PC-9 (cell line): Measurements from ENCODE around the gene PDE6G. TPM values are rescaled to one million over a fixed set of nuclear protein-coding genes. Genes with fewer than 3 reads are reported as not detected.

Experiments used
- BruUV-seq: library from RNA; stranded (reverse); fragments of 400-500 nt; replicated peaks from 2 replicates; lab custom pipeline; 2021; lab: Mats Ljungman, UMichigan
- CTCF ChIA-PET: fragments of 300-600 bp; sonication (Branson Sonifier 250); formaldehyde crosslinking; loops from one replicate; lab custom pipeline; 2022; ENCODE audit warnings: antibody characterized with exemption; lab: Charles Lee
- POLR2A ChIA-PET: fragments of 300-600 bp; sonication (Branson Sonifier 250); formaldehyde crosslinking; loops from one replicate; lab custom pipeline; 2022; ENCODE audit warnings: antibody characterized with exemption; ENCODE audit not compliant: unreplicated experiment; lab: Charles Lee
- DNase-seq, 2 experiments: peaks; one replicate each; pipeline versions ENCODE4 v3.0.0 to v3.0.0-alpha.2; 2015 to 2022; ENCODE audit warnings: mixed read lengths in 1 of 2
- H2AFZ ChIP-seq: fragments of 200-600 bp; sonication (generic); 2 replicates; pipeline ENCODE4 v1.8.1; 2017; ENCODE audit warnings: antibody characterized with exemption
- H3F3A ChIP-seq: fragments of 200-600 bp; sonication (generic); 2 replicates; pipeline ENCODE4 v1.8.1; 2017; ENCODE audit warnings: antibody characterized with exemption, mild to moderate bottlenecking, low read depth; ENCODE audit not compliant: insufficient read depth
- H3K27ac ChIP-seq: fragments of 200-600 bp; sonication (generic); 2 replicates; pipeline ENCODE4 v1.6.1; 2016; ENCODE audit warnings: mixed run types
- H3K27me3 ChIP-seq: fragments of 200-600 bp; sonication (generic); 2 replicates; pipeline ENCODE4 v1.6.1; 2016; ENCODE audit warnings: low read depth, mixed run types; ENCODE audit not compliant: insufficient read depth
- H3K36me3 ChIP-seq: fragments of 200-600 bp; sonication (generic); 2 replicates; pipeline ENCODE4 v1.6.1; 2016; ENCODE audit warnings: low read depth, mixed run types
- H3K4me1 ChIP-seq: fragments of 200-600 bp; sonication (generic); replicated peaks from 2 replicates; pipeline ENCODE4 v1.6.1; 2016; ENCODE audit warnings: mixed run types; ENCODE audit not compliant: insufficient read depth
- H3K4me2 ChIP-seq: fragments of 200-600 bp; sonication (generic); 2 replicates; pipeline ENCODE4 v1.6.1; 2017; ENCODE audit warnings: mixed run types
- H3K4me3 ChIP-seq: fragments of 200-600 bp; sonication (generic); 2 replicates; pipeline ENCODE4 v1.6.1; 2016; ENCODE audit warnings: mixed run types
- H3K79me2 ChIP-seq: fragments of 200-600 bp; sonication (generic); 2 replicates; pipeline ENCODE4 v1.6.1; 2017; ENCODE audit warnings: low read depth, mixed run types
- H3K9me2 ChIP-seq: fragments of 200-600 bp; sonication (generic); 2 replicates; pipeline ENCODE4 v1.8.1; 2017; ENCODE audit warnings: mild to moderate bottlenecking; ENCODE audit not compliant: insufficient read depth
- H3K9me3 ChIP-seq: fragments of 200-600 bp; sonication (generic); 2 replicates; pipeline ENCODE4 v1.8.1; 2016; ENCODE audit warnings: low read depth; ENCODE audit not compliant: insufficient read depth
- H4K20me1 ChIP-seq: fragments of 200-600 bp; sonication (generic); 2 replicates; pipeline ENCODE4 v1.8.1; 2017; ENCODE audit not compliant: insufficient read depth
- CTCF ChIP-seq: fragments of 200-600 bp; sonication (generic); conservative IDR thresholded peaks from 2 replicates; pipeline ENCODE4 v1.6.1; 2017; ENCODE audit warnings: mixed run types, antibody characterized with exemption, mild to moderate bottlenecking, moderate library complexity
- EZH2 ChIP-seq: fragments of 200-600 bp; sonication (generic); IDR thresholded peaks from 2 replicates; pipeline ENCODE4 v1.8.0; 2017; ENCODE audit warnings: antibody characterized with exemption, low read depth
- intact Hi-C: fragments of 100-400 bp; cut with micrococcal nuclease; formaldehyde crosslinking; loops from one replicate; pipeline ENCODE4 v1.10.0; 2022; ENCODE audit not compliant: unreplicated experiment
- total RNA-seq: library from RNA; stranded (reverse); gene quantifications from 2 replicates; pipeline ENCODE4 v1.2.3, GENCODE V29; 2021

The PDE6G gene
- total RNA-seq, 1 experiment from 2014 or later = 1.3 TPM

DNA sequence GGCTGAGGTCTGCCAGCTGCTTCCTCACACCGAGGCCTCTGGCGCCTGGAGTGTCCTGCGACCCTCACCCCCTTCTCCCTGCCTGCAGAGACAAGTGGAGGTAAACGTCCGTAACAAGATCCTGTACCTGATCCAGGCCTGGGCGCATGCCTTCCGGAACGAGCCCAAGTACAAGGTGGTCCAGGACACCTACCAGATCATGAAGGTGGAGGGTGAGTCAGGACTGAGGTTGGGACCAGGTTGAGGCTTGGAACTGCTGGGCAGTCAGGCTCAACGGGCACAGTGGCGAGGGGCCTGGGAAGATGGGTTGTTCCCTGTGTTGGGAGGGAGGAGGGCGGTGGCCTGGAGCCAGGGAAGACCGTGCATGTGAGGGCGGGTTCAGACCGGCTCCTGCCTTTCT lies 32.3 kb upstream of the PDE6G start:
- H4K20me1 ChIP-seq = peaks cover 18% of the 10 kb centered on the region
- DNase-seq = no peak
- H3K79me2 ChIP-seq = peaks cover 34% of the 10 kb centered on the region
- ChIA-PET CTCF (no interaction called here), POLR2A (no interaction called here)
- intact Hi-C loops = no loop called here
- no peaks in the 10 kb centered on the region for H3K9me3 ChIP-seq
- peaks cover 5% of the 10 kb centered on the region for H3K4me1 ChIP-seq
- TF ChIP-seq CTCF (no peak), EZH2 (no peak)
- BruUV-seq = no TSS peak
- H3K4me2 ChIP-seq = no peak overlapping the region
- H3K27me3 ChIP-seq = no peaks in the 10 kb centered on the region
- H3K9me2 ChIP-seq = no peaks in the 10 kb centered on the region
- H3K27ac ChIP-seq = no peak overlapping the region
- no peak overlapping the region for H2AFZ ChIP-seq
- no peak overlapping the region for H3K4me3 ChIP-seq
- peaks cover 11% of the 10 kb centered on the region; the same call in 1 of the 2 replicates for H3F3A ChIP-seq
- no peaks in the 10 kb centered on the region for H3K36me3 ChIP-seq

DNA sequence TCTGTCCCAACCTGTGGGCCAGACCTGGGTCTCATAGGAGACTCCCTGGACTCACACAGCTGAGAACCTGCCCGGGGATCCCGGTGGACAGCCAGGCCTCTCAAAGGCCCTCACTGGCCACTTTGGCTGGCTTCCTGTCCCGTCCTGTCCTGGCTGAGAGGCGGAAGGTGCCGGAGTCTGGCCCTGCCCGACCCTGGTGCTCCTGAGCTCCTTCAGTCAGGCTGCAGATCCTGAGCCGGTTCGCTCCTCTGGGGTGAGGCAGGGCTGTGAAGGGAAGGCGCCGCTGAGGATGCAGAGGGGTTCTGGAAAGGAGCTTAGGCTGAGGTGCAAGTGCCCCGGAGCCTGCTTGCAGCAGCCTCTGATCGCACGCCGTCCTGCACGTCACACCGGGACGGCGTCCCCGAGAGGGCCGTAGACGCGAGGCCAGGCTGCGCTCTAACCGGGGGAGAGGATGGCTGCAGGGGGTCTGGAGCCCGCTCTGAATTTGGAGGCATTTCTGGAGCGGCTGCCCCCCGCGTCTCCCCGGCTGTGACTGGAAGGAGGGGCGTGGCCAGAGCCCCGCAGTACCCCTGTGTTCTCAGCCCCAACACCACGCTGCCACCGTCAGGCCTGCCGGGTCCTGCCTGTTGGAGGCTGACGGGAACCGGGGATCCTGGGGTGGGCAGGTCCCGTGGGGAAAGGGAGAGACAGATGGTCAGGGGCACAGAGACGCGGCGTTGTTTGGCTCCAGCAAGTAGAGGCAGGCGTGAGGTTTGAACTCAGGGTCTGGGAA lies 31.6 kb upstream of the PDE6G start:
- Histone ChIP-seq H3F3A (peaks cover 11% of the 10 kb centered on the region; the same call in 1 of the 2 replicates), H2AFZ (no peak overlapping the region), H3K4me3 (no peak overlapping the region), H3K9me3 (no peaks in the 10 kb centered on the region), H3K4me2 (no peak overlapping the region), H3K79me2 (peaks cover 40% of the 10 kb centered on the region), H3K4me1 (peaks cover 5% of the 10 kb centered on the region), H3K9me2 (no peaks in the 10 kb centered on the region), H4K20me1 (peaks cover 18% of the 10 kb centered on the region), H3K36me3 (no peaks in the 10 kb centered on the region), H3K27ac (no peak overlapping the region), H3K27me3 (no peaks in the 10 kb centered on the region)
- POLR2A ChIA-PET = no interaction called here
- TF ChIP-seq CTCF = no peak
- intact Hi-C loops = no loop called here
- no peak for DNase-seq
- no TSS peak for BruUV-seq
- CTCF ChIA-PET = no interaction called here

DNA sequence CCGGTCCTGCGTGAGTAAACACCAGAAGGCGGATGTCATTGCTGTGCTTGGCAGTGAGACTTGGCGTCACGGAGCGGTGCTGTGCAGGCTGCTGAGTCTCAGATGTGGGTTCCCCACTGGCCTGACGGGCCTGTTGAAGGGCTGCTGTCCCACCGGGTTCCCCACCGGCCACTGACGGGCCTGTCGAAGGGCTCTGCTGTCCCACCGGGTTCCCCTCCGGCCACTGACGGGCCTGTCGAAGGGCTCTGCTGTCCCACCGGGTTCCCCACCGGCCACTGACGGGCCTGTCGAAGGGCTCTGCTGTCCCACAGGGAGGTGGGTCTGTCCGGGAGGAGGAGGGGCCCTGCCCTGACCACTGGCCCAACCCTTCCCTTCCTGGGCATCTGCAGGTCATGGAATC lies 30.3 kb upstream of the PDE6G start:
- DNase-seq = no peak
- ChIA-PET POLR2A (no interaction called here), CTCF (no interaction called here)
- peaks cover 18% of the 10 kb centered on the region for H4K20me1 ChIP-seq
- H3K4me2 ChIP-seq = no peak overlapping the region
- no peak overlapping the region for H3K4me3 ChIP-seq
- no peaks in the 10 kb centered on the region for H3K36me3 ChIP-seq
- peaks cover 54% of the 10 kb centered on the region for H3K79me2 ChIP-seq
- intact Hi-C loops = no loop called here
- H3K9me2 ChIP-seq = no peaks in the 10 kb centered on the region
- H3K4me1 ChIP-seq = peaks cover 5% of the 10 kb centered on the region
- no peaks in the 10 kb centered on the region for H3K27me3 ChIP-seq
- no peak overlapping the region for H3K27ac ChIP-seq
- H3F3A ChIP-seq = peaks cover 11% of the 10 kb centered on the region; the same call in 1 of the 2 replicates
- TF ChIP-seq CTCF (no peak), EZH2 (no peak)
- BruUV-seq = no TSS peak
- H2AFZ ChIP-seq = no peak overlapping the region
- no peaks in the 10 kb centered on the region for H3K9me3 ChIP-seq
